Kidney (tissue), 14 donors: Measurements from ENCODE around the gene XPNPEP2. TPM values are rescaled to one million over a fixed set of nuclear protein-coding genes. Genes with fewer than 3 reads are reported as not detected.

Experiments used
- DNase-seq, 5 donors: peaks; one replicate each; pipeline ENCODE4 v3.0.0-alpha.2; 2013 to 2020
- FAIRE-seq: peaks from 2 replicates; lab custom pipeline; 2012; peaks lifted over from hg19 to GRCh38; lab: Jason Lieb, UNC
- H3K27ac ChIP-seq, 2 donors: one replicate each; pipeline ENCODE4 v1.7.0; 2013; ENCODE audit warnings: low read depth in 2 of 2, low read length in 2 of 2, inconsistent platforms in 1 of 2
- H3K27me3 ChIP-seq: one replicate; pipeline ENCODE4 v1.7.1; 2013; ENCODE audit warnings: low read length, inconsistent platforms; ENCODE audit not compliant: control insufficient read depth, insufficient read depth
- H3K36me3 ChIP-seq, 3 donors: one replicate each; pipeline versions ENCODE4 v1.7.0 to v1.7.1; 2013; ENCODE audit warnings: low read length in 3 of 3, control low read depth in 1 of 3, inconsistent platforms in 1 of 3; ENCODE audit not compliant: insufficient read depth in 3 of 3, control insufficient read depth in 2 of 3
- H3K4me1 ChIP-seq, 3 donors: one replicate each; pipeline versions ENCODE4 v1.7.0 to v1.7.1; 2013; ENCODE audit warnings: low read length in 3 of 3, inconsistent platforms in 1 of 3, low read depth in 1 of 3; ENCODE audit not compliant: control insufficient read depth in 2 of 3, insufficient read depth in 2 of 3
- H3K4me3 ChIP-seq, 3 donors: one replicate each; pipeline versions ENCODE4 v1.7.0 to v1.8.1; 2013; ENCODE audit warnings: low read length in 3 of 3, control low read depth in 1 of 3, inconsistent platforms in 1 of 3
- H3K9ac ChIP-seq, 3 donors: one replicate each; pipeline versions ENCODE4 v1.7.0 to v1.7.1; 2013; ENCODE audit warnings: low read length in 3 of 3, control low read depth in 1 of 3, inconsistent platforms in 1 of 3
- H3K9me3 ChIP-seq, 3 donors: one replicate each; pipeline versions ENCODE4 v1.7.0 to v1.7.1; 2013; ENCODE audit warnings: low read length in 3 of 3, control low read depth in 1 of 3, inconsistent platforms in 1 of 3; ENCODE audit not compliant: control insufficient read depth in 2 of 3, insufficient read depth in 1 of 3
- CTCF ChIP-seq: IDR thresholded peaks from 3 replicates; pipeline ENCODE4 v1.5.1; 2012; ENCODE audit warnings: mild to moderate bottlenecking, moderate library complexity, borderline replicate concordance; ENCODE audit not compliant: insufficient read depth; ENCODE audit errors: extremely low read depth
- intact Hi-C: fragments of 100-400 bp; cut with DNase I; formaldehyde crosslinking; loops from one replicate; pipeline ENCODE4 v1.11.1; 2022
- polyA plus RNA-seq: library from polyadenylated mRNA; stranded (reverse); fragments of 350-450 nt; fragmentation: Illumina TruSeq; extraction: RNeasy Lipid Tissue Mini Kit (QIAGEN cat#74804); gene quantifications from one replicate; pipeline ENCODE4 v1.2.3, GENCODE V29; 2014; ENCODE audit warnings: low read depth, low replicate concordance; ENCODE audit not compliant: insufficient read depth
- total RNA-seq: library from RNA; stranded (reverse); fragmentation: NEBNext Ultra II Directional; extraction: Animal tissue kit (Norgen Biotek cat#: 25700); gene quantifications from one replicate; pipeline ENCODE4 v1.2.1, GENCODE V29; 2021
- donor health status: control.
- donor health status: control.
- donor health status: control.
- donor health status: control.
- donor health status: control.
- donor health status: DM: yes; HTN: yes; CAD: no.
- donor health status: Normal renal cell carcinoma (clear cell type).

The XPNPEP2 gene
- total and polyA plus RNA-seq, 2 donors from 2014 or later: 2.0 to 78.6 TPM

GRCh38 chrX:129760981-129761380, 22.2 kb downstream of the XPNPEP2 start:
- Histone ChIP-seq H3K4me3 (no peak overlapping the region), H3K9me3 (no peaks in the 10 kb centered on the region), H3K4me1 (no peaks in the 10 kb centered on the region), H3K27me3 (no peaks in the 10 kb centered on the region), H3K9ac (no peak overlapping the region), H3K27ac (no peak overlapping the region), H3K36me3 (no peaks in the 10 kb centered on the region)
- intact Hi-C loops: no loop called here
- no peak for TF ChIP-seq CTCF
- FAIRE-seq (no peak), DNase-seq (peak in 1 of 5 donors; percentile 18)

DNA sequence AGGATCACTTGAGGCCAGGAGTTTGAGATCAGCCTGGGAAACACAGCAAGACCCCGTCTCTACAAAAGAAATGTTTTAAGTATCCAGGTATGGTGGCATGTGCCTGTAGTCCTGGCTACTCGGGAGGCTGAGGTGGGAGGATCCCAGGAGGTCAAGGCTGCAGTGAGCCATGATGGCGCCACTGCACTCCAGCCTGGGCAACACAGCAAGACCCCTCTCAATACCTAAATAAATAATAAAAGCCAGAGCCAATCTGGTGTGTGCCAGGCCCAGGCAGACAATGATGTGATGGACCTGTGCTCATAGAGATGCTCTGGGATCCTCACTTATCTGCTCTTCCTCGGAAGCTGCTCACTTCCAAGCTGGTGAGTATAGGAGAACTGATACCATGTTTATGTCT, 22.8 kb downstream of the XPNPEP2 start:
- FAIRE-seq: no peak
- intact Hi-C loops: no loop called here
- H3K36me3 ChIP-seq: no peaks in the 10 kb centered on the region
- no peak for DNase-seq
- no peak for TF ChIP-seq CTCF
- no peak overlapping the region for H3K9ac ChIP-seq
- no peaks in the 10 kb centered on the region for H3K4me1 ChIP-seq
- no peaks in the 10 kb centered on the region for H3K27me3 ChIP-seq
- no peak overlapping the region for H3K27ac ChIP-seq
- no peaks in the 10 kb centered on the region for H3K9me3 ChIP-seq
- H3K4me3 ChIP-seq: no peak overlapping the region

GRCh38 chrX:129762448-129762847, 23.7 kb downstream of the XPNPEP2 start:
- no peaks in the 10 kb centered on the region for H3K36me3 ChIP-seq
- no peak for TF ChIP-seq CTCF
- intact Hi-C loops: no loop called here
- DNase-seq (no peak), FAIRE-seq (no peak)
- H3K4me1 ChIP-seq: no peaks in the 10 kb centered on the region
- H3K9me3 ChIP-seq: no peaks in the 10 kb centered on the region
- H3K9ac ChIP-seq: no peak overlapping the region
- no peak overlapping the region for H3K4me3 ChIP-seq
- no peak overlapping the region for H3K27ac ChIP-seq
- H3K27me3 ChIP-seq: no peaks in the 10 kb centered on the region

DNA sequence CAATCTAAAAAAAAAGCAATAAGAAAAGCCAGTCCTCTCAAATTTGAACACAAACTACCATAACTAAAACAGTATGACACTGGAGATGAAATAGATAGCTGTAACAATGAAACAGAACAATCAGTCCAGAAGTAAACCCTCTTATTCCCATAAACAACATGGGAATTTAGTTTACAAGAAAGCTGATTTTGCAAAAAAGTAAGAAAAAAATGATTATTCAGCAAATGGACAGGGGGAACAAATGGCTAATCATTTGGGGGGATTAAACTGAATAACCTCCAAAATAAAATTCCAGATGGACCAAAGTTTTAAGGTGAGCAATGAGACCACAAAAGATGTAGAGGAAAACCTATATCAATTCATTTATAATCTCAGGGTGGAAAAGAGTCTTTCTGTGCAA, 24.9 kb downstream of the XPNPEP2 start:
- no peak for TF ChIP-seq CTCF
- no peak overlapping the region for H3K4me3 ChIP-seq
- H3K9ac ChIP-seq: no peak overlapping the region
- DNase-seq (no peak), FAIRE-seq (no peak)
- no peaks in the 10 kb centered on the region for H3K9me3 ChIP-seq
- no peak overlapping the region for H3K27ac ChIP-seq
- no peaks in the 10 kb centered on the region for H3K36me3 ChIP-seq
- no peaks in the 10 kb centered on the region for H3K4me1 ChIP-seq
- H3K27me3 ChIP-seq: no peaks in the 10 kb centered on the region
- intact Hi-C loops: no loop called here
